Left ventricle myocardium inferior (tissue), 1 donor: ENCODE measurements around the gene CFAP99. TPM values are rescaled to one million over a fixed set of nuclear protein-coding genes. Genes with fewer than 3 reads are reported as not detected.

ENCODE experiments used
- DNase-seq: peaks from one replicate; pipeline ENCODE4 v3.0.0-alpha.2; 2020
- H3K27ac ChIP-seq: fragments of 200-600 bp; replicated peaks from 2 replicates; pipeline ENCODE4 v1.8.0; 2021
- H3K27me3 ChIP-seq: fragments of 200-600 bp; 2 replicates; pipeline ENCODE4 v1.8.0; 2021; ENCODE audit warnings: low read depth
- H3K36me3 ChIP-seq: fragments of 200-600 bp; 2 replicates; pipeline ENCODE4 v1.8.0; 2021
- H3K4me1 ChIP-seq: fragments of 200-600 bp; 2 replicates; pipeline ENCODE4 v1.8.0; 2021
- H3K4me3 ChIP-seq: fragments of 200-600 bp; 2 replicates; pipeline ENCODE4 v1.8.0; 2021; ENCODE audit warnings: mild to moderate bottlenecking, moderate library complexity
- H3K9me3 ChIP-seq: fragments of 200-600 bp; replicated peaks from 2 replicates; pipeline ENCODE4 v1.8.0; 2021
- CTCF ChIP-seq: fragments of 200-600 bp; IDR thresholded peaks from 2 replicates; pipeline ENCODE4 v1.8.0; 2021; ENCODE audit warnings: antibody characterized with exemption, mild to moderate bottlenecking, borderline replicate concordance
- intact Hi-C: fragments of 100-400 bp; cut with micrococcal nuclease; formaldehyde crosslinking; loops from one replicate; pipeline ENCODE4 v1.11.0; 2022
- total RNA-seq: library from RNA; stranded (reverse); fragmentation: NEBNext Ultra II Directional; extraction: Animal tissue kit (Norgen Biotek cat#: 25700); gene quantifications from one replicate; pipeline ENCODE4 v1.2.1, GENCODE V29; 2021
- donor health status: DM: no; HTN: yes; CAD: no; lungs with severe emphysema.

CFAP99 gene
- total RNA-seq, 1 donor from 2014 or later, result not detected

GRCh38 chr4:2445571-2445970 lies 26.8 kb downstream of the CFAP99 start:
- Histone ChIP-seq H3K4me1 (peaks cover 5% of the 10 kb centered on the region), H3K27me3 (no peaks in the 10 kb centered on the region), H3K27ac (no peak overlapping the region), H3K4me3 (no peak overlapping the region), H3K9me3 (no peaks in the 10 kb centered on the region), H3K36me3 (no peaks in the 10 kb centered on the region)
- intact Hi-C loops, result no loop called here
- DNase-seq, result no peak
- no peak for TF ChIP-seq CTCF

DNA sequence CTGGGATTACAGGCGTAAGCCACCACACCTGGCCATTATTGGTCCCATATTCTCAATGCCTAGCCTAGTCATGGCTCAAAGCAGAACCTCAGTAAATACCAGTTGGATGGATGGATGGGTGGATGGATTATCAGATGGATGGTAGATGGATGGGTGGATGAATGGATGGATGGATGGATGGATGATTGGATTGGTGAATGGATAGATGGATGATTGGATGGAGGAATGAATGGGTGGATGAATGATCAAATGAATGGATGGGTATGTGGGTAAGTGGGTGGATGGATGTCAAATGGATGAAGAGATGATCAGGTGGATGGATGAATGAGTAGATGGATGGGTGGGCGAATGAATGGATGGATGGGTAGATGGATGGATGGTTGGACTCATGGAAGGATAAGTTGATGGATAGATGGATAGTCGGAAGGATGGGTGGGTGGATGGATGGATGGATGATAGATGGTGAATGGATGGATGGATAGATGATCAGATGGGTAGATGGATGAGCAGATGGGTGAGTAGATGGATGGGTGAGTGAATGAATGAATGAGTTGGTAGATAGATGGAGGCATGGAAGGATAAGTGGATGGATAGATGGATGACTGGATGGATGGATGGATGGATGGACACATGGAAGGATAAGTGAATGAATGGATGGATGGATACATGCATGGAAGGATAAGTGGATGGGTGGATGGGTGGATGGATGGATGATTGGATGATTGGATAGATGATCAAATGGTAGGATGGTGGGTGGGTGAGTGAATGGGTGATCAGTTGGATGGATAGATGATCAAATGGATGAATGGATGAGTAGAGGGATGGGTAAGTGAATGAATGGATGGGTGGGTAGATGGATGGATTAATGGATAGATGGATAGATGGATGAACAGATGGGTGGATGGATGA lies 28.2 kb downstream of the CFAP99 start:
- Histone ChIP-seq H3K9me3 (no peaks in the 10 kb centered on the region), H3K27ac (no peak overlapping the region), H3K4me1 (peaks cover under 1% of the 10 kb centered on the region), H3K27me3 (no peaks in the 10 kb centered on the region), H3K4me3 (no peak overlapping the region), H3K36me3 (no peaks in the 10 kb centered on the region)
- TF ChIP-seq CTCF, result no peak
- DNase-seq, result no peak
- intact Hi-C loops, result no loop called here

- no peak for TF ChIP-seq CTCF
- intact Hi-C loops, result no loop called here
- H3K36me3 ChIP-seq, result no peaks in the 10 kb centered on the region
- no peak overlapping the region for H3K27ac ChIP-seq
- H3K9me3 ChIP-seq, result no peaks in the 10 kb centered on the region
- no peak overlapping the region for H3K4me3 ChIP-seq
- no peaks in the 10 kb centered on the region for H3K27me3 ChIP-seq
- H3K4me1 ChIP-seq, result no peaks in the 10 kb centered on the region
- DNase-seq, result no peak
Observed at GRCh38 chr4:2448589-2448988, 29.8 kb downstream of the CFAP99 start.

GRCh38 chr4:2449051-2449450 lies 30.3 kb downstream of the CFAP99 start:
- no peak for DNase-seq
- Histone ChIP-seq H3K27ac (no peak overlapping the region), H3K9me3 (no peaks in the 10 kb centered on the region)

More at GRCh38 chr4:2449051-2449450, 30.3 kb downstream of the CFAP99 start:
- H3K4me1 ChIP-seq, result no peaks in the 10 kb centered on the region
- H3K4me3 ChIP-seq, result no peak overlapping the region
- H3K27me3 ChIP-seq, result no peaks in the 10 kb centered on the region
- intact Hi-C loops, result no loop called here
- H3K36me3 ChIP-seq, result no peaks in the 10 kb centered on the region
- no peak for TF ChIP-seq CTCF
